ENCODE measurements around the gene FBXL5.

GRCh38 chr4:15676039-15676438 lies 20.9 kb upstream of the FBXL5 start:
- TF ChIP-seq CTCF (IDR thresholded peaks at IDR 0.05) (no peak), POLR2A (IDR thresholded peaks at IDR 0.05) (no peak)

All from thyroid gland (tissue), 4 donors.